Epithelial cell of proximal tubule (primary cell): ENCODE data around the gene MED28. TPM values are rescaled to one million over a fixed set of nuclear protein-coding genes. Genes with fewer than 3 reads are reported as not detected.

Experiments
- DNase-seq: peaks from one replicate; pipeline ENCODE4 v3.0.0-alpha.2; 2011; ENCODE audit warnings: low read depth
- H3K4me3 ChIP-seq: 2 replicates; pipeline ENCODE4 v1.5.1; 2011; ENCODE audit warnings: low read depth, mild to moderate bottlenecking, low read length
- CTCF ChIP-seq: conservative IDR thresholded peaks from 2 replicates; pipeline ENCODE4 v1.5.1; 2012; ENCODE audit warnings: low read depth, mild to moderate bottlenecking, low read length
- total RNA-seq: library from RNA; depleted of rRNA; stranded (reverse); fragments of >200 nt; gene quantifications from 2 replicates; pipeline ENCODE4 v1.2.3, GENCODE V29; 2015

Gene MED28
- total RNA-seq, 1 donor from 2014 or later: 6.9 TPM

GRCh38 chr4:17587094-17587822, 27.2 kb upstream of the MED28 start:
- DNase-seq: no peak
- no peak overlapping the region for H3K4me3 ChIP-seq
- TF ChIP-seq CTCF: no peak

- TF ChIP-seq CTCF: no peak
- no peak overlapping the region for H3K4me3 ChIP-seq
- DNase-seq: no peak
Measured at GRCh38 chr4:17589355-17589754, 25.1 kb upstream of the MED28 start.

- no peak for DNase-seq
- H3K4me3 ChIP-seq: no peak overlapping the region
- no peak for TF ChIP-seq CTCF
Measured at GRCh38 chr4:17595471-17596005, 18.9 kb upstream of the MED28 start.

GRCh38 chr4:17597517-17597916, 16.9 kb upstream of the MED28 start:
- TF ChIP-seq CTCF: peak; percentile 46
- H3K4me3 ChIP-seq: no peak overlapping the region
- DNase-seq: no peak

- no peak overlapping the region for H3K4me3 ChIP-seq
- no peak for DNase-seq
- TF ChIP-seq CTCF: no peak
Measured at GRCh38 chr4:17599826-17600225, 14.6 kb upstream of the MED28 start.

GRCh38 chr4:17605236-17605635, 9.2 kb upstream of the MED28 start:
- TF ChIP-seq CTCF: no peak
- H3K4me3 ChIP-seq: no peak overlapping the region
- DNase-seq: no peak
